ENCODE measurements around the gene ACTN3.

ACTN3 gene

GRCh38 chr11:66609721-66610617 lies 63.3 kb downstream of the ACTN3 start:
- TF ChIP-seq, protein P1, sequence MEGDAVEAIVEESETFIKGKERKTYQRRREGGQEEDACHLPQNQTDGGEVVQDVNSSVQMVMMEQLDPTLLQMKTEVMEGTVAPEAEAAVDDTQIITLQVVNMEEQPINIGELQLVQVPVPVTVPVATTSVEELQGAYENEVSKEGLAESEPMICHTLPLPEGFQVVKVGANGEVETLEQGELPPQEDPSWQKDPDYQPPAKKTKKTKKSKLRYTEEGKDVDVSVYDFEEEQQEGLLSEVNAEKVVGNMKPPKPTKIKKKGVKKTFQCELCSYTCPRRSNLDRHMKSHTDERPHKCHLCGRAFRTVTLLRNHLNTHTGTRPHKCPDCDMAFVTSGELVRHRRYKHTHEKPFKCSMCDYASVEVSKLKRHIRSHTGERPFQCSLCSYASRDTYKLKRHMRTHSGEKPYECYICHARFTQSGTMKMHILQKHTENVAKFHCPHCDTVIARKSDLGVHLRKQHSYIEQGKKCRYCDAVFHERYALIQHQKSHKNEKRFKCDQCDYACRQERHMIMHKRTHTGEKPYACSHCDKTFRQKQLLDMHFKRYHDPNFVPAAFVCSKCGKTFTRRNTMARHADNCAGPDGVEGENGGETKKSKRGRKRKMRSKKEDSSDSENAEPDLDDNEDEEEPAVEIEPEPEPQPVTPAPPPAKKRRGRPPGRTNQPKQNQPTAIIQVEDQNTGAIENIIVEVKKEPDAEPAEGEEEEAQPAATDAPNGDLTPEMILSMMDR (conservative IDR thresholded peaks at IDR 0.05; ENCODE audit: low read length), result no peak
- no peak for DNase-seq (ENCODE audit: low read depth)
- H3K4me3 ChIP-seq (ENCODE audit: low read length), result no peak overlapping the region

DNA sequence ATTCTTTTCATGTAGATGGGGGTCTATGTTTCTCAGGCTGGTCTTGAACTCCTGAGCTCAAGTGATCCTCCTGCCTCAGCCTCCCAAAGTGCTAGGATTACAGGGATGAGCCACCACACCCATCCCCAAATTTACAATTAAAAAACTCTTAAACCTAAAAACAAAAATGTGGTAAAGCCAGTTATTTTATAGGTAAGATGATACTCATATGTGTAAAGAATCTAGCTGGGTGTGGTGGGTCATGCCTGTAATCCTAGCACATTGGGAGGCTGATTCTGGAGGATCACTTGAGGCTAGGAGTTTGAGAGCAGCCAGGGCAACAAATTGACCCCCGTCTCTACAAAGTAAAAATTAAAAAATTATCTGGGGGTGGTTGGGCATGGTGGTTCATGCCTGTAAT lies 65.8 kb downstream of the ACTN3 start:
- no peak overlapping the region for H3K4me3 ChIP-seq (ENCODE audit: low read length)
- TF ChIP-seq, protein P1 (conservative IDR thresholded peaks at IDR 0.05; ENCODE audit: low read length), result no peak
- DNase-seq (ENCODE audit: low read depth), result no peak
